ENCODE measurements around the gene ZNF446.
"Not testable (repeated sequence)": the region's sequence is repeated elsewhere in the genome, so short reads cannot be mapped to it uniquely, and the experiment has no call there.

Gene ZNF446

GRCh38 chr19:58475714-58476497 is at the start of gene ZNF446:
Gene ZNF446, plus strand, starts transcription at chr19:58476352. Its CDS starts 867 bp downstream, at chr19:58477219.
- peak; percentile 96 for DNase-seq

- no peak for DNase-seq
Measured at GRCh38 chr19:58428617-58429016, 47.5 kb upstream of the ZNF446 start.

GRCh38 chr19:58429745-58430144 is 46.4 kb upstream of the ZNF446 start:
- DNase-seq, result no peak

- DNase-seq, result no peak
Measured at GRCh38 chr19:58434217-58434616, 41.9 kb upstream of the ZNF446 start.

- peak; percentile 98 for DNase-seq
Measured at GRCh38 chr19:58439576-58440554, 36.3 kb upstream of the ZNF446 start, which contains the start of gene ZNF132. Gene ZNF132, minus strand, starts transcription at chr19:58440153. Its CDS starts 332 bp downstream, at chr19:58439821.

- no peak for DNase-seq
Measured at GRCh38 chr19:58440556-58440955, 35.6 kb upstream of the ZNF446 start.

- DNase-seq, result not testable (repeated sequence)
Measured at GRCh38 chr19:58442986-58443385, 33.2 kb upstream of the ZNF446 start.

GRCh38 chr19:58448860-58449259 is 27.3 kb upstream of the ZNF446 start:
- not testable (repeated sequence) for DNase-seq

- DNase-seq, result not testable (repeated sequence)
Measured at GRCh38 chr19:58449980-58450379, 26.2 kb upstream of the ZNF446 start.

GRCh38 chr19:58450856-58451357 is 25.2 kb upstream of the ZNF446 start:
- DNase-seq, result no peak

GRCh38 chr19:58451358-58452101 is 24.6 kb upstream of the ZNF446 start, which contains the start of gene ZNF324B:
Gene ZNF324B, plus strand, starts transcription at chr19:58451622. Its CDS starts 2,080 bp downstream, at chr19:58453702.
- peak; percentile 97 for DNase-seq

GRCh38 chr19:58453743-58454142 is 22.4 kb upstream of the ZNF446 start:
- no peak for DNase-seq

GRCh38 chr19:58455306-58455705 is 20.8 kb upstream of the ZNF446 start:
- DNase-seq, result no peak

- no peak for DNase-seq
Measured at GRCh38 chr19:58456111-58456510, 20.0 kb upstream of the ZNF446 start.

GRCh38 chr19:58460039-58460438 is 16.1 kb upstream of the ZNF446 start:
- no peak for DNase-seq

- no peak for DNase-seq
Measured at GRCh38 chr19:58466089-58466759, 9.9 kb upstream of the ZNF446 start.

- DNase-seq, result peak; percentile 96
Measured at GRCh38 chr19:58466760-58467589, 9.2 kb upstream of the ZNF446 start, which contains the start of gene ZNF324. Gene ZNF324, plus strand, starts transcription at chr19:58467080. Its CDS starts 2,106 bp downstream, at chr19:58469186.

GRCh38 chr19:58468216-58468839 is 7.8 kb upstream of the ZNF446 start:
- DNase-seq, result no peak

GRCh38 chr19:58469241-58470013 is 6.7 kb upstream of the ZNF446 start:
- no peak for DNase-seq

Measured in CD4-positive, alpha-beta T cell treated with Interleukin-12 subunit alpha and Interleukin-12 subunit beta, for 1 hour (primary cell).